GM18511 (cell line): ENCODE data around the gene CNNM4.

Experiments used
- ATAC-seq: cut with Tn5 transposase; IDR thresholded peaks from one replicate; pipeline ENCODE4 v1.9.1; 2021; ENCODE audit warnings: mild to moderate bottlenecking, moderate library complexity; ENCODE audit not compliant: unreplicated experiment

The CNNM4 gene

GRCh38 chr2:96853321-96853720 lies 92.6 kb downstream of the CNNM4 start:
- no peak for ATAC-seq

- ATAC-seq = no peak
These were observed 96.3 kb downstream of the CNNM4 start for GRCh38 chr2:96856776-96857666.

- ATAC-seq = peak; percentile 96
These were observed 97.1 kb downstream of the CNNM4 start, which contains the start of gene ANKRD39 for GRCh38 chr2:96857667-96858372. TSS of gene ANKRD39 (minus strand) at chr2:96858016. CDS start at chr2:96857987, 29 bp downstream.

- no peak for ATAC-seq
These were observed 98.5 kb downstream of the CNNM4 start for GRCh38 chr2:96859099-96859649.

GRCh38 chr2:96859681-96860064 lies 99.0 kb downstream of the CNNM4 start:
- ATAC-seq = no peak

- no peak for ATAC-seq
These were observed 99.6 kb downstream of the CNNM4 start for GRCh38 chr2:96860065-96861029.

- no peak for ATAC-seq
These were observed 100.4 kb downstream of the CNNM4 start for GRCh38 chr2:96861074-96861473.
